H54 (cell line): ENCODE results near the gene ESR2.
"Not testable (repeated sequence)": the region's sequence is repeated elsewhere in the genome, so short reads cannot be mapped to it uniquely, and the experiment has no call there.

ENCODE experiments used
- DNase-seq: peaks from one replicate; pipeline ENCODE4 v3.0.0; 2011; ENCODE audit warnings: low spot score, mixed read lengths; ENCODE audit not compliant: insufficient read length
- FAIRE-seq: peaks from 3 replicates; lab custom pipeline; 2011; peaks lifted over from hg19 to GRCh38; lab: Jason Lieb, UNC
- POLR2A ChIP-seq: IDR thresholded peaks from 2 replicates; pipeline ENCODE4 v1.6.1; 2011; ENCODE audit warnings: low read depth, mild to moderate bottlenecking, low read length

ESR2 gene

GRCh38 chr14:64147126-64147790 is 146.9 kb downstream of the ESR2 start:
- TF ChIP-seq POLR2A, result no peak
- FAIRE-seq (no peak), DNase-seq (no peak)

- FAIRE-seq, result no peak
- no peak for TF ChIP-seq POLR2A
- no peak for DNase-seq
These were observed 156.4 kb downstream of the ESR2 start for GRCh38 chr14:64137657-64138290.

GRCh38 chr14:64126548-64126947 is 167.6 kb downstream of the ESR2 start:
- no peak for TF ChIP-seq POLR2A
- no peak for FAIRE-seq
- DNase-seq, result no peak

GRCh38 chr14:64125270-64125669 is 168.9 kb downstream of the ESR2 start:
- TF ChIP-seq POLR2A, result no peak
- no peak for FAIRE-seq
- no peak for DNase-seq

GRCh38 chr14:64123241-64123822 is 170.8 kb downstream of the ESR2 start:
- no peak for TF ChIP-seq POLR2A
- FAIRE-seq (no peak), DNase-seq (no peak)

GRCh38 chr14:64119980-64120379 is 174.2 kb downstream of the ESR2 start:
- FAIRE-seq (no peak), DNase-seq (no peak)
- TF ChIP-seq POLR2A, result no peak

GRCh38 chr14:64119500-64119899 is 174.7 kb downstream of the ESR2 start:
- FAIRE-seq (peak; percentile 48), DNase-seq (no peak)
- TF ChIP-seq POLR2A, result no peak

GRCh38 chr14:64118892-64119291 is 175.3 kb downstream of the ESR2 start:
- TF ChIP-seq POLR2A, result no peak
- DNase-seq, result no peak
- FAIRE-seq, result no peak

GRCh38 chr14:64118403-64118742 is 175.8 kb downstream of the ESR2 start:
- not testable (repeated sequence) for DNase-seq, FAIRE-seq

- no peak for TF ChIP-seq POLR2A
- FAIRE-seq (peak; percentile 87), DNase-seq (no peak)
These were observed 176.3 kb downstream of the ESR2 start for GRCh38 chr14:64117671-64118402.

- no peak for FAIRE-seq
- TF ChIP-seq POLR2A, result no peak
- no peak for DNase-seq
These were observed 178.8 kb downstream of the ESR2 start for GRCh38 chr14:64115401-64115800.

GRCh38 chr14:64114796-64115195 is 179.4 kb downstream of the ESR2 start:
- no peak for TF ChIP-seq POLR2A
- no peak for FAIRE-seq
- DNase-seq, result no peak

- DNase-seq (no peak), FAIRE-seq (no peak)
- no peak for TF ChIP-seq POLR2A
These were observed 180.0 kb downstream of the ESR2 start for GRCh38 chr14:64114166-64114565.

- TF ChIP-seq POLR2A, result no peak
- DNase-seq (no peak), FAIRE-seq (no peak)
These were observed 181.1 kb downstream of the ESR2 start for GRCh38 chr14:64112867-64113678.
